Measurements from ENCODE around the gene RBBP7. TPM values are rescaled to one million over a fixed set of nuclear protein-coding genes. Genes with fewer than 3 reads are reported as not detected.

Gene RBBP7
- total and polyA plus RNA-seq, 2 of the 8 experiments (the other 6 are each of a cell fraction or from before 2014, with no cell fraction given): 107 to 138 TPM

DNA sequence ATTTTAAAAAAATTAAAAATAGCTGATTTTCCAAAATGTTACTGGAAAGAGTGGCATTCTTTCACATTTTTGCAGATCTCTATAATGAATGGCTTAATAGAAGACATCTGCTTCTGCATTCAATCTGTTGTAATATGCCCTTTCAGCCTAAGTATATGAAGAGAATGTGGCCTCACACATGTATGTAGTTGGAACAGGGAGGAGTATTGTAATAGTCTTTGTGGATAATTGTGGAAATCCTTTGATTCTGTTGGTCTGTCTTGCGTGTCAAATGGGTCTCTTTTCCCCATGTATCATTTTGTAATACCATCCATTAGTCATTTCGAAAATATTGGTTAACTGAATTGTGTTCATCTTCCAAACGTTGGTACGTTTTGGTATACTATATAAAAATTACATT, 72.3 kb downstream of the RBBP7 start (continued):
- TF ChIP-seq SRF (IDR thresholded peaks at IDR 0.05; ENCODE audit: low read depth, low read length): no peak
- TF ChIP-seq RXRA (IDR thresholded peaks at IDR 0.05; ENCODE audit: insufficient read depth, low read depth, low read length): no peak
- no peak for TF ChIP-seq MAFK (IDR thresholded peaks at IDR 0.05; ENCODE audit: low read depth, low read length)
- no peak for TF ChIP-seq HDAC2 (IDR thresholded peaks at IDR 0.05; ENCODE audit: borderline replicate concordance in 1 of 2, low read depth in 2 of 2, low read length in 2 of 2)
- no peak for TF ChIP-seq KDM1A (IDR thresholded peaks at IDR 0.05; ENCODE audit: borderline replicate concordance, low read length)
- no peak for TF ChIP-seq CBX8 (IDR thresholded peaks at IDR 0.05; ENCODE audit: borderline replicate concordance, low read depth, low read length)

Data from H1 (cell line).